H1 (cell line): ENCODE data around the gene CIZ1. TPM values are rescaled to one million over a fixed set of nuclear protein-coding genes. Genes with fewer than 3 reads are reported as not detected.

Source experiments
- CTCF ChIA-PET: fragments of 300-600 bp; sonication (Branson Sonifier 250); formaldehyde crosslinking; loops from one replicate; lab custom pipeline; 2021; ENCODE audit not compliant: partially characterized antibody; lab: Charles Lee
- POLR2A ChIA-PET: fragments of 300-600 bp; sonication (Branson Sonifier 250); formaldehyde crosslinking; loops from one replicate; lab custom pipeline; 2021; ENCODE audit warnings: inconsistent platforms; ENCODE audit not compliant: partially characterized antibody; lab: Charles Lee
- DNase-seq, 2 experiments: peaks; one replicate each; pipeline versions ENCODE4 v3.0.0 to v3.0.0-alpha.2; 2010 to 2022; ENCODE audit warnings: low spot score in 2 of 2, low read depth in 1 of 2, mixed read lengths in 1 of 2
- FAIRE-seq: peaks from 2 replicates; lab custom pipeline; 2011; peaks lifted over from hg19 to GRCh38; lab: Jason Lieb, UNC
- H2AFZ ChIP-seq: 2 replicates; pipeline ENCODE4 v1.8.1; 2012; ENCODE audit warnings: low read length, inconsistent platforms
- H2AK5ac ChIP-seq: 2 replicates; pipeline ENCODE4 v1.6.1; 2013; ENCODE audit warnings: low read depth, low read length
- H2BK120ac ChIP-seq: replicated peaks from 2 replicates; pipeline ENCODE3; 2013; ENCODE audit warnings: low read depth, low read length, inconsistent platforms
- H2BK12ac ChIP-seq: 2 replicates; pipeline ENCODE4 v1.6.1; 2013; ENCODE audit warnings: low read depth, low read length
- H2BK15ac ChIP-seq: 2 replicates; pipeline ENCODE4 v1.6.1; 2013; ENCODE audit warnings: low read length
- H2BK20ac ChIP-seq: 2 replicates; pipeline ENCODE4 v1.6.1; 2013; ENCODE audit warnings: low read length
- H2BK5ac ChIP-seq: 2 replicates; pipeline ENCODE4 v1.6.1; 2013; ENCODE audit warnings: low read depth, low read length
- H3K14ac ChIP-seq: 2 replicates; pipeline ENCODE4 v1.6.1; 2013; ENCODE audit warnings: inconsistent platforms; ENCODE audit not compliant: insufficient read length
- H3K18ac ChIP-seq: 2 replicates; pipeline ENCODE4 v1.6.1; 2013; ENCODE audit warnings: low read length; ENCODE audit errors: extremely low read depth
- H3K23ac ChIP-seq: 2 replicates; pipeline ENCODE4 v1.6.1; 2013; ENCODE audit warnings: inconsistent platforms; ENCODE audit not compliant: insufficient read length
- H3K23me2 ChIP-seq: 2 replicates; pipeline ENCODE4 v1.6.1; 2013; ENCODE audit warnings: low read depth, low read length
- H3K27ac ChIP-seq: 2 replicates; pipeline ENCODE4 v1.6.1; 2011; ENCODE audit warnings: low read depth, low read length, inconsistent platforms
- H3K27me3 ChIP-seq, 4 experiments: replicated peaks in 1 of 4; 1 replicate in 1 of 4; 2 replicates in 3 of 4; pipeline versions ENCODE4 v1.6.1 to v1.8.1; 2011 to 2013; ENCODE audit warnings: low read length in 3 of 4, mild to moderate bottlenecking in 3 of 4, inconsistent platforms in 2 of 4, mixed read lengths in 2 of 4, moderate library complexity in 1 of 4; ENCODE audit not compliant: control insufficient read depth in 3 of 4, insufficient read depth in 3 of 4; ENCODE audit errors: extremely low read depth in 1 of 4
- H3K36me3 ChIP-seq, 4 experiments: 2 replicates each; pipeline versions ENCODE4 v1.6.1 to v1.8.1; 2011 to 2013; ENCODE audit warnings: mild to moderate bottlenecking in 4 of 4, low read length in 3 of 4, moderate library complexity in 2 of 4, control low read depth in 1 of 4, inconsistent platforms in 1 of 4; ENCODE audit not compliant: insufficient read depth in 4 of 4, control insufficient read depth in 2 of 4
- H3K4ac ChIP-seq: replicated peaks from 2 replicates; pipeline ENCODE3; 2013; ENCODE audit warnings: low read length, low read depth, mixed read lengths, inconsistent platforms; ENCODE audit not compliant: insufficient read length
- H3K4me1 ChIP-seq, 4 experiments: replicated peaks in 1 of 4; 1 replicate in 1 of 4; 2 replicates in 3 of 4; pipeline versions ENCODE4 v1.6.1 to v1.8.1; 2011 to 2013; ENCODE audit warnings: low read length in 3 of 4, inconsistent platforms in 2 of 4, mixed read lengths in 1 of 4; ENCODE audit not compliant: insufficient read depth in 4 of 4, control insufficient read depth in 3 of 4
- H3K4me2 ChIP-seq, 2 experiments: 2 replicates each; pipeline versions ENCODE4 v1.6.1 to v1.8.1; 2011 to 2013; ENCODE audit warnings: low read depth in 2 of 2, low read length in 2 of 2, control low read depth in 1 of 2, inconsistent platforms in 1 of 2, mild to moderate bottlenecking in 1 of 2; ENCODE audit not compliant: insufficient read depth in 1 of 2
- H3K4me3 ChIP-seq, 4 experiments: fragments of 200-600, 300-600 bp in 1 of 4; sonication (generic), shearing (Covaris generic), sonication (Bioruptor Twin) in 1 of 4; 2 replicates each; pipeline versions ENCODE4 v1.5.1 to v1.8.1; 2011 to 2016; ENCODE audit warnings: low read length in 4 of 4, low read depth in 3 of 4, control low read depth in 2 of 4, inconsistent platforms in 2 of 4, mild to moderate bottlenecking in 2 of 4, mixed read lengths in 1 of 4, moderate library complexity in 1 of 4; ENCODE audit not compliant: insufficient read depth in 2 of 4; ENCODE audit errors: extremely low read depth in 1 of 4
- H3K56ac ChIP-seq: replicated peaks from 2 replicates; pipeline ENCODE3; 2013; ENCODE audit warnings: low read depth, mild to moderate bottlenecking, mixed read lengths, low read length, inconsistent platforms; ENCODE audit not compliant: insufficient read length
- H3K79me1 ChIP-seq: 2 replicates; pipeline ENCODE4 v1.6.1; 2013; ENCODE audit warnings: low read depth, low read length, control low read depth
- H3K79me2 ChIP-seq, 2 experiments: 2 replicates each; pipeline versions ENCODE4 v1.6.1 to v1.8.1; 2012 to 2013; ENCODE audit warnings: low read length in 2 of 2, mild to moderate bottlenecking in 2 of 2, inconsistent platforms in 1 of 2; ENCODE audit not compliant: insufficient read depth in 2 of 2, control insufficient read depth in 1 of 2
- H3K9ac ChIP-seq, 4 experiments: replicated peaks in 1 of 4; 1 replicate in 1 of 4; 2 replicates in 3 of 4; pipeline versions ENCODE4 v1.6.1 to v1.8.1; 2011 to 2013; ENCODE audit warnings: low read depth in 3 of 4, low read length in 3 of 4, control low read depth in 2 of 4, mild to moderate bottlenecking in 2 of 4, moderate library complexity in 2 of 4, inconsistent platforms in 1 of 4; ENCODE audit errors: extremely low read depth in 1 of 4
- H3K9me3 ChIP-seq, 2 experiments: 2 replicates each; pipeline versions ENCODE4 v1.6.1 to v1.8.1; 2012 to 2013; ENCODE audit warnings: mild to moderate bottlenecking in 2 of 2, moderate library complexity in 2 of 2, control low read depth in 1 of 2, inconsistent platforms in 1 of 2, low read depth in 1 of 2, low read length in 1 of 2, mixed read lengths in 1 of 2; ENCODE audit not compliant: insufficient read depth in 2 of 2
- H4K20me1 ChIP-seq, 2 experiments: replicated peaks in 1 of 2; 2 replicates each; pipeline versions ENCODE3 to v1.8.1; 2011 to 2013; ENCODE audit warnings: inconsistent platforms in 2 of 2, low read length in 2 of 2, mild to moderate bottlenecking in 1 of 2; ENCODE audit not compliant: insufficient read depth in 2 of 2, control insufficient read depth in 1 of 2
- H4K5ac ChIP-seq: 2 replicates; pipeline ENCODE4 v1.6.1; 2013; ENCODE audit warnings: low read length, low read depth, mixed read lengths, inconsistent platforms; ENCODE audit not compliant: insufficient read length
- H4K8ac ChIP-seq: 2 replicates; pipeline ENCODE4 v1.8.0; 2013; ENCODE audit warnings: mild to moderate bottlenecking, moderate library complexity, low read length, inconsistent platforms; ENCODE audit not compliant: insufficient read depth; ENCODE audit errors: extremely low read depth
- H4K91ac ChIP-seq: replicated peaks from 2 replicates; pipeline ENCODE3; 2013; ENCODE audit warnings: low read length, mixed read lengths, inconsistent platforms; ENCODE audit not compliant: insufficient read length
- BACH1 ChIP-seq: IDR thresholded peaks from 2 replicates; pipeline ENCODE4 v1.6.1; 2012; ENCODE audit warnings: low read length, improper control_type of control experiment
- BCL11A ChIP-seq, 2 experiments: IDR thresholded peaks; one replicate each; pipeline ENCODE4 v1.6.1; 2011; ENCODE audit warnings: low read depth in 2 of 2, low read length in 2 of 2, mild to moderate bottlenecking in 2 of 2
- CBX8 ChIP-seq: fragments of 300-800, 300-1000 bp; sonication (generic); IDR thresholded peaks from 2 replicates; pipeline ENCODE4 v1.7.1; 2016; ENCODE audit warnings: low read depth, low read length, borderline replicate concordance
- EZH2 ChIP-seq: fragments of 200-600 bp; sonication (generic); IDR thresholded peaks from 2 replicates; pipeline ENCODE4 v1.7.1; 2012; ENCODE audit warnings: low read depth, mild to moderate bottlenecking, moderate library complexity, low read length, inconsistent platforms; ENCODE audit not compliant: severe bottlenecking
- GTF2F1 ChIP-seq: IDR thresholded peaks from 2 replicates; pipeline ENCODE4 v1.6.1; 2012; ENCODE audit warnings: low read depth, low read length, improper control_type of control experiment, borderline replicate concordance
- HDAC6 ChIP-seq: IDR thresholded peaks from one replicate; pipeline ENCODE4 v1.7.1; 2012; ENCODE audit warnings: low read depth, mild to moderate bottlenecking, inconsistent platforms, low read length, moderate library complexity
- JUND ChIP-seq: IDR thresholded peaks from 2 replicates; pipeline ENCODE4 v1.6.1; 2011; ENCODE audit warnings: mild to moderate bottlenecking, improper control_type of control experiment, low read length
- KDM5A ChIP-seq: fragments of 200-600 bp; IDR thresholded peaks from 2 replicates; pipeline ENCODE4 v1.7.1; 2012; ENCODE audit warnings: mild to moderate bottlenecking, low read length, inconsistent platforms, mixed read lengths
- POLR2AphosphoS5 ChIP-seq: IDR thresholded peaks from 2 replicates; pipeline ENCODE4 v1.6.1; 2011; ENCODE audit warnings: low read depth, low read length
- RAD21 ChIP-seq, 2 experiments: IDR thresholded peaks in 1 of 2; conservative IDR thresholded peaks in 1 of 2; 2 replicates each; pipeline ENCODE4 v1.6.1; 2011; ENCODE audit warnings: low read depth in 2 of 2, low read length in 2 of 2, improper control_type of control experiment in 1 of 2, inconsistent platforms in 1 of 2, mild to moderate bottlenecking in 1 of 2, moderate library complexity in 1 of 2
- SAP30 ChIP-seq: fragments of 300-600 bp; sonication (generic); IDR thresholded peaks from 2 replicates; pipeline ENCODE4 v1.7.1; 2012; ENCODE audit warnings: low read length, moderate library complexity, mild to moderate bottlenecking, inconsistent platforms; ENCODE audit not compliant: insufficient read depth, insufficient replicate concordance
- SIRT6 ChIP-seq: IDR thresholded peaks from one replicate; pipeline ENCODE4 v1.7.1; 2012; ENCODE audit warnings: low read length, inconsistent platforms
- TEAD4 ChIP-seq: IDR thresholded peaks from 2 replicates; pipeline ENCODE4 v1.6.1; 2012; ENCODE audit warnings: low read depth, low read length, inconsistent platforms, mixed read lengths
- ZNF274 ChIP-seq: IDR thresholded peaks from 2 replicates; pipeline ENCODE4 v1.7.0; 2012; ENCODE audit warnings: low read length, borderline replicate concordance; ENCODE audit errors: extremely low read depth
- WGBS, 2 experiments: shearing (Covaris generic) in 1 of 2; methylation state at CpG; one replicate each; pipeline versions ENCODE4 v1.1.6 to v1.1.7; 2013 to 2015; ENCODE audit warnings: low lambda C conversion rate in 2 of 2, mixed read lengths in 2 of 2, inconsistent platforms in 1 of 2, low coverage in 1 of 2, missing lambda C conversion rate in 1 of 2; ENCODE audit not compliant: insufficient replicate concordance in 2 of 2, insufficient coverage in 1 of 2, insufficient read length in 1 of 2; ENCODE audit errors: extremely low coverage in 1 of 2, missing lambda C conversion rate in 1 of 2; 5-methylcytosine and 5-hydroxymethylcytosine counted together
- polyA plus RNA-seq, 7 experiments: library from polyadenylated mRNA; depleted of rRNA in 3 of 7; stranded (reverse) in 5 of 7; unstranded in 2 of 7; fragments of >200 nt in 5 of 7; fragments of 200-250 nt in 2 of 7; gene quantifications; 1 replicate in 5 of 7; 2 replicates in 1 of 7; 4 replicates in 1 of 7; pipeline versions ENCODE4 v1.2.1 to v1.2.3, GENCODE V29; 2011 to 2013; ENCODE audit warnings: missing spikeins in 2 of 7, mixed read lengths in 2 of 7
- total RNA-seq: library from RNA; stranded (reverse); fragmentation: NEBNext Ultra II Directional; extraction: Animal tissue kit (Norgen Biotek cat#: 25700); gene quantifications from 2 replicates; pipeline ENCODE4 v1.2.1, GENCODE V29; 2021

The CIZ1 gene
- total and polyA plus RNA-seq, 2 of the 8 experiments (the other 6 are each of a cell fraction or from before 2014, with no cell fraction given): 66.0 to 107 TPM

GRCh38 chr9:128218172-128218517 is 26.8 kb upstream of the CIZ1 start:
- no peak overlapping the region for H3K23ac ChIP-seq
- no peaks in the 10 kb centered on the region for H3K9me3 ChIP-seq
- H3K23me2 ChIP-seq: 0 out of 2 replicates have a peak, but pooled peaks cover 2% of the 10 kb centered on the region

More at GRCh38 chr9:128218172-128218517, 26.8 kb upstream of the CIZ1 start:
- no peak overlapping the region for H2AFZ ChIP-seq
- H3K79me2 ChIP-seq: no peaks in the 10 kb centered on the region
- CTCF ChIA-PET: interaction anchor here (0.6 to 3.3 kb wide), 11 partner anchors 9 to 120 kb away, joined by 3 to 14 read pairs (median 4); no protein-coding TSS in a partner anchor
- peak overlapping the region; percentile 67; the same call in 1 of the 2 replicates for H2AK5ac ChIP-seq
- TF ChIP-seq HDAC6 (no peak), BACH1 (no peak), RAD21 (IDR thresholded peaks at IDR 0.05 in 1 of 2, conservative IDR thresholded peaks at IDR 0.05 in 1 of 2; ENCODE audit: low read depth in 2 of 2, low read length in 2 of 2) (no peak), SIRT6 (no peak), EZH2 (no peak), GTF2F1 (no peak), POLR2AphosphoS5 (no peak), CBX8 (no peak), ZNF274 (no peak), BCL11A (IDR thresholded peaks at IDR 0.05; ENCODE audit: low read depth in 2 of 2, low read length in 2 of 2) (no peak), SAP30 (no peak), TEAD4 (no peak), JUND (no peak), KDM5A (no peak)
- peak overlapping the region; percentile 41; the same call in 1 of the 2 replicates for H4K8ac ChIP-seq
- H3K27me3 ChIP-seq: no peaks in the 10 kb centered on the region
- no peak overlapping the region for H3K4ac ChIP-seq
- DNase-seq (no peak), FAIRE-seq (no peak)
- H2BK12ac ChIP-seq: 0 out of 2 replicates have a peak overlapping the region, but pooled peaks have one; percentile 4
- no peak overlapping the region for H2BK15ac ChIP-seq
- H4K20me1 ChIP-seq: peaks cover 1 to 13% of the 10 kb centered on the region in 2 experiments
- H4K91ac ChIP-seq: no peak overlapping the region
- H2BK5ac ChIP-seq: peak overlapping the region; percentile 67; the same call in 1 of the 2 replicates
- no peak overlapping the region for H2BK120ac ChIP-seq
- no peak overlapping the region for H2BK20ac ChIP-seq
- no peak overlapping the region for H3K9ac ChIP-seq
- peaks cover 0 to 12% (median 5%) of the 10 kb centered on the region in 4 experiments; a peak in 5 of 7 replicates for H3K4me1 ChIP-seq
- no peaks in the 10 kb centered on the region; the same call in none of the 2 replicates for H3K79me1 ChIP-seq
- POLR2A ChIA-PET: interaction anchor here (0.6 to 3.9 kb wide), 13 partner anchors 9 to 770 kb away, joined by 3 to 14 read pairs (median 4); partner anchors contain the start of gene BBLN
- WGBS, 2 experiments: 60% methylated on average over 11 of the region's 11 CpGs; no CpG with 5 or more reads in 1 of the 2 experiments
- no peak overlapping the region for H3K14ac ChIP-seq
- H3K36me3 ChIP-seq: peaks cover 6 to 18% (median 12%) of the 10 kb centered on the region in 4 experiments
- H3K56ac ChIP-seq: no peak overlapping the region
- peak overlapping the region; percentile 6 to 51 (median 18); a peak in 6 of 8 replicates for H3K4me3 ChIP-seq
- H3K27ac ChIP-seq: no peak overlapping the region
- no peak overlapping the region for H4K5ac ChIP-seq
- H3K18ac ChIP-seq: no peak overlapping the region; the same call in 1 of the 2 replicates
- peak overlapping the region; percentile 65 to 75 for H3K4me2 ChIP-seq
